22Rv1 (cell line): ENCODE data around the gene SKP2.

Experiments
- CTCF ChIP-seq: fragments of 450-650 bp; IDR thresholded peaks from 2 replicates; pipeline ENCODE4 v1.5.1; 2017; ENCODE audit warnings: mild to moderate bottlenecking
- ZFX ChIP-seq: fragments of 450-650 bp; IDR thresholded peaks from 2 replicates; pipeline ENCODE4 v1.6.1; 2017; ENCODE audit warnings: antibody characterized with exemption, borderline replicate concordance

GRCh38 chr5:36232533-36232932, 80.6 kb downstream of the SKP2 start:
- no peak for TF ChIP-seq CTCF
- TF ChIP-seq ZFX = no peak
